Rectal smooth muscle tissue (tissue), 1 donor: ENCODE results near the gene EYS.

ENCODE experiments used
- H3K27ac ChIP-seq: one replicate; pipeline ENCODE4 v1.7.0; 2013; ENCODE audit warnings: low read depth, low read length, inconsistent platforms
- H3K27me3 ChIP-seq: one replicate; pipeline ENCODE4 v1.7.0; 2013; ENCODE audit warnings: low read length; ENCODE audit not compliant: control insufficient read depth, insufficient read depth
- H3K36me3 ChIP-seq: one replicate; pipeline ENCODE4 v1.7.0; 2013; ENCODE audit warnings: low read length; ENCODE audit not compliant: control insufficient read depth, insufficient read depth
- H3K4me1 ChIP-seq: one replicate; pipeline ENCODE4 v1.7.0; 2013; ENCODE audit warnings: low read length; ENCODE audit not compliant: control insufficient read depth, insufficient read depth
- H3K4me3 ChIP-seq: one replicate; pipeline ENCODE4 v1.7.0; 2013; ENCODE audit warnings: low read length
- H3K9ac ChIP-seq: one replicate; pipeline ENCODE4 v1.7.0; 2013; ENCODE audit warnings: low read length

The EYS gene

GRCh38 chr6:64714073-64714472 lies 993.0 kb downstream of the EYS start:
- no peak overlapping the region for H3K4me3 ChIP-seq
- no peaks in the 10 kb centered on the region for H3K27me3 ChIP-seq
- no peaks in the 10 kb centered on the region for H3K4me1 ChIP-seq
- no peaks in the 10 kb centered on the region for H3K36me3 ChIP-seq
- H3K27ac ChIP-seq = no peak overlapping the region
- H3K9ac ChIP-seq = no peak overlapping the region

- no peaks in the 10 kb centered on the region for H3K36me3 ChIP-seq
Measured at GRCh38 chr6:64713175-64713574, 993.9 kb downstream of the EYS start.

GRCh38 chr6:64712606-64713005 lies 994.4 kb downstream of the EYS start:
- Histone ChIP-seq H3K27ac (no peak overlapping the region), H3K27me3 (no peaks in the 10 kb centered on the region), H3K36me3 (no peaks in the 10 kb centered on the region), H3K9ac (no peak overlapping the region), H3K4me3 (no peak overlapping the region), H3K4me1 (no peaks in the 10 kb centered on the region)

More at GRCh38 chr6:64713175-64713574, 993.9 kb downstream of the EYS start:
- H3K27ac ChIP-seq = no peak overlapping the region
- no peaks in the 10 kb centered on the region for H3K27me3 ChIP-seq
- no peak overlapping the region for H3K9ac ChIP-seq
- no peaks in the 10 kb centered on the region for H3K4me1 ChIP-seq
- H3K4me3 ChIP-seq = no peak overlapping the region

GRCh38 chr6:64703922-64704321 lies 1003.1 kb downstream of the EYS start:
- H3K27me3 ChIP-seq = no peaks in the 10 kb centered on the region
- no peaks in the 10 kb centered on the region for H3K4me1 ChIP-seq
- H3K27ac ChIP-seq = no peak overlapping the region
- no peak overlapping the region for H3K9ac ChIP-seq
- no peaks in the 10 kb centered on the region for H3K36me3 ChIP-seq
- no peak overlapping the region for H3K4me3 ChIP-seq

GRCh38 chr6:64696053-64696452 lies 1011.0 kb downstream of the EYS start:
- Histone ChIP-seq H3K4me1 (no peaks in the 10 kb centered on the region), H3K27me3 (no peaks in the 10 kb centered on the region), H3K27ac (no peak overlapping the region), H3K36me3 (no peaks in the 10 kb centered on the region), H3K9ac (no peak overlapping the region), H3K4me3 (no peak overlapping the region)

GRCh38 chr6:64694356-64694755 lies 1012.7 kb downstream of the EYS start:
- no peaks in the 10 kb centered on the region for H3K4me1 ChIP-seq
- no peaks in the 10 kb centered on the region for H3K36me3 ChIP-seq
- H3K27ac ChIP-seq = no peak overlapping the region
- H3K4me3 ChIP-seq = no peak overlapping the region
- no peak overlapping the region for H3K9ac ChIP-seq
- H3K27me3 ChIP-seq = no peaks in the 10 kb centered on the region

- Histone ChIP-seq H3K4me3 (no peak overlapping the region), H3K36me3 (no peaks in the 10 kb centered on the region), H3K27ac (no peak overlapping the region), H3K27me3 (no peaks in the 10 kb centered on the region), H3K4me1 (no peaks in the 10 kb centered on the region), H3K9ac (no peak overlapping the region)
Measured at GRCh38 chr6:64691064-64691463, 1016.0 kb downstream of the EYS start.

- no peaks in the 10 kb centered on the region for H3K36me3 ChIP-seq
- no peak overlapping the region for H3K9ac ChIP-seq
- no peak overlapping the region for H3K4me3 ChIP-seq
- no peak overlapping the region for H3K27ac ChIP-seq
- no peaks in the 10 kb centered on the region for H3K27me3 ChIP-seq
- no peaks in the 10 kb centered on the region for H3K4me1 ChIP-seq
Measured at GRCh38 chr6:64685401-64685800, 1021.6 kb downstream of the EYS start.

- no peak overlapping the region for H3K4me3 ChIP-seq
- no peaks in the 10 kb centered on the region for H3K4me1 ChIP-seq
- H3K27ac ChIP-seq = no peak overlapping the region
- no peak overlapping the region for H3K9ac ChIP-seq
- no peaks in the 10 kb centered on the region for H3K36me3 ChIP-seq
- no peaks in the 10 kb centered on the region for H3K27me3 ChIP-seq
Measured at GRCh38 chr6:64683682-64684081, 1023.3 kb downstream of the EYS start.

GRCh38 chr6:64681416-64682160 lies 1025.4 kb downstream of the EYS start:
- H3K4me3 ChIP-seq = no peak overlapping the region
- H3K27me3 ChIP-seq = no peaks in the 10 kb centered on the region
- H3K27ac ChIP-seq = no peak overlapping the region
- H3K9ac ChIP-seq = no peak overlapping the region
- no peaks in the 10 kb centered on the region for H3K36me3 ChIP-seq
- no peaks in the 10 kb centered on the region for H3K4me1 ChIP-seq

GRCh38 chr6:64680446-64680845 lies 1026.6 kb downstream of the EYS start:
- Histone ChIP-seq H3K4me3 (no peak overlapping the region), H3K27ac (no peak overlapping the region), H3K36me3 (no peaks in the 10 kb centered on the region), H3K27me3 (no peaks in the 10 kb centered on the region), H3K9ac (no peak overlapping the region), H3K4me1 (no peaks in the 10 kb centered on the region)

GRCh38 chr6:64679416-64679815 lies 1027.6 kb downstream of the EYS start:
- Histone ChIP-seq H3K4me3 (no peak overlapping the region), H3K27ac (no peak overlapping the region), H3K9ac (no peak overlapping the region), H3K4me1 (no peaks in the 10 kb centered on the region), H3K27me3 (no peaks in the 10 kb centered on the region), H3K36me3 (no peaks in the 10 kb centered on the region)

GRCh38 chr6:64672651-64673050 lies 1034.4 kb downstream of the EYS start:
- no peak overlapping the region for H3K4me3 ChIP-seq
- H3K36me3 ChIP-seq = no peaks in the 10 kb centered on the region
- H3K4me1 ChIP-seq = no peaks in the 10 kb centered on the region
- no peak overlapping the region for H3K27ac ChIP-seq
- no peak overlapping the region for H3K9ac ChIP-seq
- H3K27me3 ChIP-seq = no peaks in the 10 kb centered on the region
